ENCODE data around the gene EPB41L2. TPM values are rescaled to one million over a fixed set of nuclear protein-coding genes. Genes with fewer than 3 reads are reported as not detected.

Gene EPB41L2
- total and polyA plus RNA-seq, 2 donors from 2014 or later: 19.6 to 111 TPM

DNA sequence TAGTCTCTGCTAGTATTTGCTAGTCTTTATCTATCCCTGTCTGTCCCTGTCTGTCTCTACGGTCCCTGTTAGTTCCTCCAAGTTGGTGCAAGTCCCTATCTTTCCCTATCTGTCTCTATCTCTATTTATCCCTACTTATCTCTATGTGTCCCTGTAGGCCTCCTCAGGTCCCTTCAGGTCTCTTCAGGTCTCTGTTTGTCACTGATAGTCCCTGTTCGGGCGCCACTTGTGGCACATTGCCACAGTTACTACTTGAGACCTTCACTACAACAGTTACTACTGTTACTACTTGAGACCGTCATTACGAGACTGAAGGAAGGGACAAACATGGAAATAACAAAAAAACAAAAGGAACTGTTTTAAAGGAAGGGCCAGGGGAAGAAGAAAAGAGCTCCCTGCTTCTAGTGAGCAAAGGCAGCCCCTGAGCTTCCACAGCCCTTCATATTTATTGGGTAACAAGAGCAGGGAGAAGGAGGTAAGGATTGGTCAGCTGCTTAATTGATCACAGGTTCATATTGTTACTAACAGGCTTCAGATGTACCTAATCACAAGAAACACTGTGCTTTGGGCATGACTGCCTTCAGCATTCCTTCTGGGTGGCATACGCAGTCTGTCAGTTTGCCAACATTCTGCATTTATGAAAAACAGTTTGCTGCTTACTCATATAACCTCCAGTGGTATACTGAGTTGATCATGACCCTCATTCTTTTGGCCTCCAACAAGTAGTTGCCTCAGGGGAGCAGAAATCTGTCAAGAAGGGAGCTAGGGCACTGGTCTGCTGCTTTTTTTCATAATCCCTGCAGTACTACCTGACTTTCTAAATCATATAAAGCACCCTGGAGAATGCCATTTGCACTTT is 8.4 kb downstream of the EPB41L2 start:
- H3K9ac ChIP-seq (ENCODE audit: low read length in 3 of 3): no peak overlapping the region
- intact Hi-C loops (cut with DNase I): no loop called here
- FAIRE-seq (no peak), DNase-seq (no peak)
- no peaks in the 10 kb centered on the region for H3K4me1 ChIP-seq (ENCODE audit: control insufficient read depth in 2 of 3, insufficient read depth in 2 of 3, low read depth in 1 of 3, low read length in 3 of 3)
- no peak overlapping the region for H3K4me3 ChIP-seq (ENCODE audit: low read length in 3 of 3)
- H3K9me3 ChIP-seq (ENCODE audit: control insufficient read depth in 2 of 3, insufficient read depth in 1 of 3, low read length in 3 of 3): peaks cover 2 to 20% (median 18%) of the 10 kb centered on the region in 3 donors
- no peak overlapping the region for H3K27ac ChIP-seq (ENCODE audit: low read depth in 2 of 2, low read length in 2 of 2)
- H3K36me3 ChIP-seq (ENCODE audit: control insufficient read depth in 2 of 3, insufficient read depth in 3 of 3, low read length in 3 of 3): no peaks in the 10 kb centered on the region
- H3K27me3 ChIP-seq (ENCODE audit: control insufficient read depth, insufficient read depth, low read length): no peaks in the 10 kb centered on the region
- no peak for TF ChIP-seq CTCF (IDR thresholded peaks at IDR 0.05; ENCODE audit: borderline replicate concordance, extremely low read depth, insufficient read depth)

- Histone ChIP-seq H3K9me3 (ENCODE audit: control insufficient read depth in 2 of 3, insufficient read depth in 1 of 3, low read length in 3 of 3) (peaks cover 2 to 20% (median 18%) of the 10 kb centered on the region in 3 donors), H3K9ac (ENCODE audit: low read length in 3 of 3) (no peak overlapping the region), H3K4me3 (ENCODE audit: low read length in 3 of 3) (no peak overlapping the region), H3K36me3 (ENCODE audit: control insufficient read depth in 2 of 3, insufficient read depth in 3 of 3, low read length in 3 of 3) (no peaks in the 10 kb centered on the region), H3K27me3 (ENCODE audit: control insufficient read depth, insufficient read depth, low read length) (no peaks in the 10 kb centered on the region), H3K4me1 (ENCODE audit: control insufficient read depth in 2 of 3, insufficient read depth in 2 of 3, low read depth in 1 of 3, low read length in 3 of 3) (no peaks in the 10 kb centered on the region), H3K27ac (ENCODE audit: low read depth in 2 of 2, low read length in 2 of 2) (no peak overlapping the region)
- intact Hi-C loops (cut with DNase I): no loop called here
- DNase-seq: no peak
- no peak for TF ChIP-seq CTCF (IDR thresholded peaks at IDR 0.05; ENCODE audit: borderline replicate concordance, extremely low read depth, insufficient read depth)
- FAIRE-seq: no peak
Measured at GRCh38 chr6:131053546-131054240, 9.4 kb downstream of the EPB41L2 start.

GRCh38 chr6:131052181-131052580 is 10.9 kb downstream of the EPB41L2 start:
- Histone ChIP-seq H3K9ac (ENCODE audit: low read length in 3 of 3) (no peak overlapping the region), H3K36me3 (ENCODE audit: control insufficient read depth in 2 of 3, insufficient read depth in 3 of 3, low read length in 3 of 3) (no peaks in the 10 kb centered on the region), H3K4me1 (ENCODE audit: control insufficient read depth in 2 of 3, insufficient read depth in 2 of 3, low read depth in 1 of 3, low read length in 3 of 3) (no peaks in the 10 kb centered on the region), H3K27ac (ENCODE audit: low read depth in 2 of 2, low read length in 2 of 2) (no peak overlapping the region), H3K27me3 (ENCODE audit: control insufficient read depth, insufficient read depth, low read length) (no peaks in the 10 kb centered on the region), H3K9me3 (ENCODE audit: control insufficient read depth in 2 of 3, insufficient read depth in 1 of 3, low read length in 3 of 3) (peaks cover 2 to 20% (median 18%) of the 10 kb centered on the region in 3 donors), H3K4me3 (ENCODE audit: low read length in 3 of 3) (no peak overlapping the region)
- intact Hi-C loops (cut with DNase I): no loop called here
- TF ChIP-seq CTCF (IDR thresholded peaks at IDR 0.05; ENCODE audit: borderline replicate concordance, extremely low read depth, insufficient read depth): no peak
- FAIRE-seq: no peak
- no peak for DNase-seq

Data from kidney (tissue), 14 donors.